SU-DHL-6 (cell line): ENCODE data around the gene HOTAIR.

Experiments
- EZH2phosphoT487 ChIP-seq: fragments of 200-600 bp; sonication (generic), shearing (Covaris generic); conservative IDR thresholded peaks from 2 replicates; pipeline ENCODE4 v1.6.1; 2018; ENCODE audit warnings: mild to moderate bottlenecking, antibody characterized with exemption, low read length, moderate library complexity, mixed read lengths
- TF ChIP-seq, protein P1 (sequence below): fragments of 200-600 bp; sonication (generic); IDR thresholded peaks from one replicate; pipeline ENCODE4 v1.5.1; 2017; ENCODE audit warnings: antibody characterized with exemption, mild to moderate bottlenecking, low read length, moderate library complexity; ENCODE audit not compliant: insufficient read depth, poor library complexity, severe bottlenecking

DNA sequence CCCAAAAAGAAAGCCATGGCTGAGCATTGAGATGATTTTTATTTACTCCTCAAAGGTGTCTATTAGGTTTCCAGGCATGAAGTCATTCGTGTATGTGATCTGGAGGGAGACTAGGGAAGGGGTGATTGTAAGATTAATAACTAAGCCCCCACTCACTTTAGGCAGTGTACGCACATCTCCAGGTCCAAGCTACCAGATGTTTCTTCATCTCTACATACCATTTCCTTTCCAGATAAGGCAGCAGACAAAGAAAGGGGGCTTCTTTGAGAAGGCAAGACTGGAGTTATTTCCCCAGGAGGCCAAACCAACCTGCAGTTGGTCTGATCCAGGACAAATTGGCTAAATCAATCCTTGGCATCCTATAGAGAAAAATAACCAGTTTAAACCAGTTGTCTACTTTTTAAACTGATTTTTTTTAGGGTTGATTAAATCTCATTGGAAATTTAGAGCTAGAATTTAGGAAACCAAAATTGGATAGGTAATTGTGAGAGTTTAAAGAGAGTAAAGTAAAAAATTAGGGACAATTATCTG, 32.2 kb downstream of the HOTAIR start:
- TF ChIP-seq, protein P1, sequence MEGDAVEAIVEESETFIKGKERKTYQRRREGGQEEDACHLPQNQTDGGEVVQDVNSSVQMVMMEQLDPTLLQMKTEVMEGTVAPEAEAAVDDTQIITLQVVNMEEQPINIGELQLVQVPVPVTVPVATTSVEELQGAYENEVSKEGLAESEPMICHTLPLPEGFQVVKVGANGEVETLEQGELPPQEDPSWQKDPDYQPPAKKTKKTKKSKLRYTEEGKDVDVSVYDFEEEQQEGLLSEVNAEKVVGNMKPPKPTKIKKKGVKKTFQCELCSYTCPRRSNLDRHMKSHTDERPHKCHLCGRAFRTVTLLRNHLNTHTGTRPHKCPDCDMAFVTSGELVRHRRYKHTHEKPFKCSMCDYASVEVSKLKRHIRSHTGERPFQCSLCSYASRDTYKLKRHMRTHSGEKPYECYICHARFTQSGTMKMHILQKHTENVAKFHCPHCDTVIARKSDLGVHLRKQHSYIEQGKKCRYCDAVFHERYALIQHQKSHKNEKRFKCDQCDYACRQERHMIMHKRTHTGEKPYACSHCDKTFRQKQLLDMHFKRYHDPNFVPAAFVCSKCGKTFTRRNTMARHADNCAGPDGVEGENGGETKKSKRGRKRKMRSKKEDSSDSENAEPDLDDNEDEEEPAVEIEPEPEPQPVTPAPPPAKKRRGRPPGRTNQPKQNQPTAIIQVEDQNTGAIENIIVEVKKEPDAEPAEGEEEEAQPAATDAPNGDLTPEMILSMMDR: no peak
- TF ChIP-seq EZH2phosphoT487: no peak
